Panc1 (cell line): ENCODE results near the gene ARHGEF28.

ENCODE experiments used
- POLR2AphosphoS5 ChIP-seq: IDR thresholded peaks from 2 replicates; pipeline ENCODE4 v1.6.1; 2012; ENCODE audit warnings: mild to moderate bottlenecking, low read depth, low read length, moderate library complexity
- SIN3A ChIP-seq: IDR thresholded peaks from 2 replicates; pipeline ENCODE4 v1.6.1; 2012; ENCODE audit warnings: low read depth, mild to moderate bottlenecking, low read length, moderate library complexity, borderline replicate concordance; ENCODE audit not compliant: insufficient read depth
- TCF7L2 ChIP-seq: IDR thresholded peaks from 2 replicates; pipeline ENCODE4 v1.6.1; 2011; ENCODE audit warnings: mild to moderate bottlenecking, low read depth, low read length, inconsistent platforms
- TF ChIP-seq, protein P1 (sequence below): fragments of 450-650 bp; IDR thresholded peaks from 2 replicates; pipeline ENCODE4 v1.5.1; 2017; ENCODE audit warnings: mild to moderate bottlenecking
- TF ChIP-seq, protein P2 (sequence below), 2 experiments: IDR thresholded peaks; 2 replicates each; pipeline ENCODE4 v1.6.1; 2011 to 2012; ENCODE audit warnings: low read depth in 2 of 2, control low read depth in 1 of 2, low read length in 1 of 2, mild to moderate bottlenecking in 1 of 2, moderate library complexity in 1 of 2; ENCODE audit not compliant: insufficient read depth in 1 of 2

DNA sequence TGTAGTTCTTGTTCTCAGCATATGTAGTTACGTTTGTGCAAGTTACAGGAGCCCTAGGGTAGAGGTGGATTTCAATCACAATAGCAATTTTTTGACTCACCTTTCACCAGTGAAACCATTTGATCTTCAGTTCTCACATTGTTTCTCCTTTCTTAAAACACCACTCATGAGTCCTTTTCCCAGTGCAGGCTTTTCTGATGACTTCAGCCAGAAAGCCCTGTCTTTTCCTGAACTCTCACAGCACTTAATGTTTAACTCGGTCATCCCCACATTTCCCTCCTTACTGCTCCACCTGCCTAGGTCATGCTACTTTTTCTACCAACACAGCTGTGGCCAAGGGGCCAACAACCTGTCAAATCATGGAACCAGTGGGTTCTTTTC is 37.9 kb downstream of the ARHGEF28 start:
- TF ChIP-seq, protein P1, sequence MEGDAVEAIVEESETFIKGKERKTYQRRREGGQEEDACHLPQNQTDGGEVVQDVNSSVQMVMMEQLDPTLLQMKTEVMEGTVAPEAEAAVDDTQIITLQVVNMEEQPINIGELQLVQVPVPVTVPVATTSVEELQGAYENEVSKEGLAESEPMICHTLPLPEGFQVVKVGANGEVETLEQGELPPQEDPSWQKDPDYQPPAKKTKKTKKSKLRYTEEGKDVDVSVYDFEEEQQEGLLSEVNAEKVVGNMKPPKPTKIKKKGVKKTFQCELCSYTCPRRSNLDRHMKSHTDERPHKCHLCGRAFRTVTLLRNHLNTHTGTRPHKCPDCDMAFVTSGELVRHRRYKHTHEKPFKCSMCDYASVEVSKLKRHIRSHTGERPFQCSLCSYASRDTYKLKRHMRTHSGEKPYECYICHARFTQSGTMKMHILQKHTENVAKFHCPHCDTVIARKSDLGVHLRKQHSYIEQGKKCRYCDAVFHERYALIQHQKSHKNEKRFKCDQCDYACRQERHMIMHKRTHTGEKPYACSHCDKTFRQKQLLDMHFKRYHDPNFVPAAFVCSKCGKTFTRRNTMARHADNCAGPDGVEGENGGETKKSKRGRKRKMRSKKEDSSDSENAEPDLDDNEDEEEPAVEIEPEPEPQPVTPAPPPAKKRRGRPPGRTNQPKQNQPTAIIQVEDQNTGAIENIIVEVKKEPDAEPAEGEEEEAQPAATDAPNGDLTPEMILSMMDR: no peak
- no peak for TF ChIP-seq POLR2AphosphoS5
- TF ChIP-seq, protein P2, sequence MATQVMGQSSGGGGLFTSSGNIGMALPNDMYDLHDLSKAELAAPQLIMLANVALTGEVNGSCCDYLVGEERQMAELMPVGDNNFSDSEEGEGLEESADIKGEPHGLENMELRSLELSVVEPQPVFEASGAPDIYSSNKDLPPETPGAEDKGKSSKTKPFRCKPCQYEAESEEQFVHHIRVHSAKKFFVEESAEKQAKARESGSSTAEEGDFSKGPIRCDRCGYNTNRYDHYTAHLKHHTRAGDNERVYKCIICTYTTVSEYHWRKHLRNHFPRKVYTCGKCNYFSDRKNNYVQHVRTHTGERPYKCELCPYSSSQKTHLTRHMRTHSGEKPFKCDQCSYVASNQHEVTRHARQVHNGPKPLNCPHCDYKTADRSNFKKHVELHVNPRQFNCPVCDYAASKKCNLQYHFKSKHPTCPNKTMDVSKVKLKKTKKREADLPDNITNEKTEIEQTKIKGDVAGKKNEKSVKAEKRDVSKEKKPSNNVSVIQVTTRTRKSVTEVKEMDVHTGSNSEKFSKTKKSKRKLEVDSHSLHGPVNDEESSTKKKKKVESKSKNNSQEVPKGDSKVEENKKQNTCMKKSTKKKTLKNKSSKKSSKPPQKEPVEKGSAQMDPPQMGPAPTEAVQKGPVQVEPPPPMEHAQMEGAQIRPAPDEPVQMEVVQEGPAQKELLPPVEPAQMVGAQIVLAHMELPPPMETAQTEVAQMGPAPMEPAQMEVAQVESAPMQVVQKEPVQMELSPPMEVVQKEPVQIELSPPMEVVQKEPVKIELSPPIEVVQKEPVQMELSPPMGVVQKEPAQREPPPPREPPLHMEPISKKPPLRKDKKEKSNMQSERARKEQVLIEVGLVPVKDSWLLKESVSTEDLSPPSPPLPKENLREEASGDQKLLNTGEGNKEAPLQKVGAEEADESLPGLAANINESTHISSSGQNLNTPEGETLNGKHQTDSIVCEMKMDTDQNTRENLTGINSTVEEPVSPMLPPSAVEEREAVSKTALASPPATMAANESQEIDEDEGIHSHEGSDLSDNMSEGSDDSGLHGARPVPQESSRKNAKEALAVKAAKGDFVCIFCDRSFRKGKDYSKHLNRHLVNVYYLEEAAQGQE (IDR thresholded peaks at IDR 0.05; ENCODE audit: insufficient read depth in 1 of 2, low read depth in 2 of 2, low read length in 1 of 2): no peak
- no peak for TF ChIP-seq SIN3A
- no peak for TF ChIP-seq TCF7L2
